GM20000 (cell line): ENCODE results near the gene MYH10.
A peak's percentile ranks its signal among the peaks of the same experiment; 100 is the strongest.

Experiments
- DNase-seq: peaks from one replicate; pipeline ENCODE4 v3.0.0; 2012; ENCODE audit warnings: low spot score
- TF ChIP-seq, protein P1 (sequence below): IDR thresholded peaks from 2 replicates; pipeline ENCODE4 v1.5.1; 2012; ENCODE audit warnings: mild to moderate bottlenecking, control low read depth; ENCODE audit errors: extremely low read depth, missing control alignments

The MYH10 gene

DNA sequence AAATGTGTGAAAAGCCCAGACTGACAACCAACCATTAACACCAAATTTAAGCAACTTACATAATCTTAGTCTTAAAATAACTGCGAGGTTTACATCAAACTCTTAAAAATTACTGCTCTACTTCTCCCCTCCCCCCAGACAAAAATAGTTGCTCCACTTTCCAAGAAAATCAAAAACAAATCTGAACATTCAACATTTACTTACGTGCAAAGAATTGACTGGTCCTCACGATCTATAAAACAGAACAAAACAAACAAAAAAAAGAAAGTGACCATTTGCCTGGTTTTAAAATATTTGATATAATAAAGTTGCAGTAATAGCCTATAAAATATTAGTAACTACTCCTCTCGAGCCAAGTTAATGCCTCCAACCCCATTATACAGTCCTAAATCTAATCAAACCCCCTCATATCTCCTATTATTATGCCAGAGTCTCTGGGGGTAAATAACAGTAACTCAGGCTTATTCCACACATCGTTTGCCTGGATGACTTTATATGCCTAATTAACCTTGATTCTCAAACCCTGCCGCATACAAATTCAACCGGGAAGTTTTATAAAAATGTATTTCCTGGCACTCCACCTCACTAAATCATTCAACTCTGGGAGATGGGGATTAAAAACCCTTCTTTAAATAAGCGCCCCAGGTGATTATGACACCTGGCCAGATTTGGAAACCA lies 41.5 kb downstream of the MYH10 start:
- DNase-seq = no peak
- TF ChIP-seq, protein P1, sequence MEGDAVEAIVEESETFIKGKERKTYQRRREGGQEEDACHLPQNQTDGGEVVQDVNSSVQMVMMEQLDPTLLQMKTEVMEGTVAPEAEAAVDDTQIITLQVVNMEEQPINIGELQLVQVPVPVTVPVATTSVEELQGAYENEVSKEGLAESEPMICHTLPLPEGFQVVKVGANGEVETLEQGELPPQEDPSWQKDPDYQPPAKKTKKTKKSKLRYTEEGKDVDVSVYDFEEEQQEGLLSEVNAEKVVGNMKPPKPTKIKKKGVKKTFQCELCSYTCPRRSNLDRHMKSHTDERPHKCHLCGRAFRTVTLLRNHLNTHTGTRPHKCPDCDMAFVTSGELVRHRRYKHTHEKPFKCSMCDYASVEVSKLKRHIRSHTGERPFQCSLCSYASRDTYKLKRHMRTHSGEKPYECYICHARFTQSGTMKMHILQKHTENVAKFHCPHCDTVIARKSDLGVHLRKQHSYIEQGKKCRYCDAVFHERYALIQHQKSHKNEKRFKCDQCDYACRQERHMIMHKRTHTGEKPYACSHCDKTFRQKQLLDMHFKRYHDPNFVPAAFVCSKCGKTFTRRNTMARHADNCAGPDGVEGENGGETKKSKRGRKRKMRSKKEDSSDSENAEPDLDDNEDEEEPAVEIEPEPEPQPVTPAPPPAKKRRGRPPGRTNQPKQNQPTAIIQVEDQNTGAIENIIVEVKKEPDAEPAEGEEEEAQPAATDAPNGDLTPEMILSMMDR = no peak

DNA sequence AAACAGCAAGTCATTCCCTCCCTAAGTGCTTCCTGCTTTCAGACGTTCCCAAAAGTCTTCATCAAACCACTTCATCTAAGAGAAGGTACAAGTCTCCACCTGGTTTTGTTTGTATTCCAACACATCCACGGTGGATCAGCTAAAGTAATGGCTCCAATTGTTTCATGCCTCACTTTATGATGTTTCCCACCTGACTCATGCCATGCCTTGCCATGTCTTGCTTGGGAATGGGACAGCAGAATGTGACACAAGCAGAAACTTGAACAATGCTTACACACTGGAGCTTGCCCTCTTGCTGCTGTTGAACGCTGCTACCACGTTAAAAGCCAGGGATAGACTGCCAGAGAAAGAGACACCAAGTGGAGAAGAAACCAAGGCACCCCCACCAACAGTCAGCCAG lies 43.8 kb downstream of the MYH10 start:
- no peak for DNase-seq
- TF ChIP-seq, protein P1 = no peak

GRCh38 chr17:8585911-8586310 lies 44.6 kb downstream of the MYH10 start:
- TF ChIP-seq, protein P1 = no peak
- DNase-seq = no peak

- TF ChIP-seq, protein P1 = no peak
- no peak for DNase-seq
These were observed 46.6 kb downstream of the MYH10 start for GRCh38 chr17:8583954-8584353.

DNA sequence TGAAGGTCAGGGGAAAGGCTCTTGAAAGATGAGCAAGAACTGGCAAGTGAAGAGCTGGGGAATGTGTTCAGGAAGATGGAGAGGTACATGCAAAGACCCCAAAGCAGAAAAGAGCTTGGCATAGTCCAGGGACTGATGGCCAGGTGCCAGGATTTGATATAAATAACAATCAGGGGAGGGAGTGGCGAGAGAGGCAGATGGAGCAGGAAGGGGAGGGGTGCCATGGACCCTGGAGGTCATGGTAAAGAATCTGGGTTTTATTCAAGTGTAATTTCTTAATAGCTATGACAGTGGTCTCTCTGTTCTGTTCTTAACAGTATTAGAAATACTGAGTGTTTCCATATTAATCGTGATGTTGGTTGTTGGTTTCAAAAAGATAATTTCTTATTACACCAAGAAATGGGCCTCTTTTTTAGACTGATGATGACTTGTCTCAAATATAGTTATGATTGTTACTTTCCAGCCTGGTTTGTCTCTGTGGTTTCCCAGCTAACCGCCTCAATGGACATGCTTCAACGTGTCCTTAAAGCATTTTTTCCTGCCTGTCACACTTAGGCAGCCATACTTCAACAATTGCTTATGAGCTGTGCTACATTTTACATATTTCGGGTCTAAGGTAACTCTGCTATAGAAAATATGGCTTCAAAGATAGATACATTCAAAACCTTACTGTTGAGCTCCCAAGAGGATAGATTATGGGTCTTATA lies 49.4 kb downstream of the MYH10 start:
- TF ChIP-seq, protein P1 = no peak
- DNase-seq = peak; percentile 38

GRCh38 chr17:8577868-8578267 lies 52.7 kb downstream of the MYH10 start:
- DNase-seq = no peak
- TF ChIP-seq, protein P1 = no peak

GRCh38 chr17:8576559-8577294 lies 53.8 kb downstream of the MYH10 start:
- no peak for DNase-seq
- TF ChIP-seq, protein P1 = no peak
